HepG2 (cell line): ENCODE data around the gene ACOT13. TPM values are rescaled to one million over a fixed set of nuclear protein-coding genes. Genes with fewer than 3 reads are reported as not detected.

ENCODE experiments used
- AFF4 ChIP-seq: sonication (generic); formaldehyde crosslinking; IDR thresholded peaks from 2 replicates; pipeline ENCODE4 v1.4.0; 2020; ENCODE audit warnings: missing genetic modification reagents
- ATF2 ChIP-seq: sonication (generic); formaldehyde crosslinking; IDR thresholded peaks from 2 replicates; pipeline ENCODE4 v1.4.0; 2020; ENCODE audit warnings: missing genetic modification reagents
- CBX2 ChIP-seq, 2 experiments: fragments of 200-600 bp in 1 of 2; sonication (generic); formaldehyde crosslinking in 1 of 2; IDR thresholded peaks; 2 replicates each; pipeline versions ENCODE4 v1.7.0 to v1.8.1; 2018 to 2022; ENCODE audit warnings: low read depth in 2 of 2, low read length in 1 of 2, mild to moderate bottlenecking in 1 of 2, missing genetic modification reagents in 1 of 2
- HOXA3 ChIP-seq: sonication (generic); formaldehyde crosslinking; IDR thresholded peaks from 2 replicates; pipeline ENCODE4 v1.5.0; 2020; ENCODE audit warnings: missing genetic modification reagents
- IRF9 ChIP-seq: sonication (generic); formaldehyde crosslinking; IDR thresholded peaks from 2 replicates; pipeline ENCODE4 v1.8.0; 2022; ENCODE audit warnings: missing genetic modification reagents, mild to moderate bottlenecking, borderline replicate concordance
- MEIS1 ChIP-seq: sonication (generic); formaldehyde crosslinking; IDR thresholded peaks from 2 replicates; pipeline ENCODE4 v1.9.0; 2021; ENCODE audit warnings: mild to moderate bottlenecking, missing genetic modification reagents, moderate library complexity, borderline replicate concordance
- MXD3 ChIP-seq: IDR thresholded peaks from 2 replicates; pipeline ENCODE4 v1.6.1; 2016; ENCODE audit warnings: mild to moderate bottlenecking, missing biosample characterization, missing genetic modification reagents
- PRMT3 ChIP-seq: sonication (generic); formaldehyde crosslinking; IDR thresholded peaks from 2 replicates; pipeline ENCODE4 v1.8.1; 2022; ENCODE audit warnings: low read depth, mild to moderate bottlenecking, moderate library complexity, missing genetic modification reagents, borderline replicate concordance
- RORA ChIP-seq: sonication (generic); formaldehyde crosslinking; IDR thresholded peaks from 2 replicates; pipeline ENCODE4 v1.5.0; 2020; ENCODE audit warnings: mild to moderate bottlenecking, missing genetic modification reagents, moderate library complexity
- ZC3H4 ChIP-seq: sonication (generic); formaldehyde crosslinking; IDR thresholded peaks from 2 replicates; pipeline ENCODE4 v1.4.0; 2020; ENCODE audit warnings: missing genetic modification reagents, borderline replicate concordance
- ZFAT ChIP-seq: sonication (generic); formaldehyde crosslinking; conservative IDR thresholded peaks from 2 replicates; pipeline ENCODE4 v1.8.1; 2023; ENCODE audit warnings: missing genetic modification reagents, inconsistent platforms
- ZNF296 ChIP-seq: sonication (generic); formaldehyde crosslinking; conservative IDR thresholded peaks from 2 replicates; pipeline ENCODE4 v1.5.0; 2020; ENCODE audit warnings: mild to moderate bottlenecking, missing genetic modification reagents
- ZNF609 ChIP-seq: sonication (generic); formaldehyde crosslinking; IDR thresholded peaks from 2 replicates; pipeline ENCODE4 v1.4.0; 2020; ENCODE audit warnings: mild to moderate bottlenecking, missing genetic modification reagents, borderline replicate concordance
- polyA plus RNA-seq, 8 experiments: library from polyadenylated mRNA; depleted of rRNA in 3 of 8; stranded (reverse) in 7 of 8; unstranded in 1 of 8; fragments of >200 nt; fragmentation: Illumina TruSeq in 4 of 8; extraction: Trizol in 4 of 8; gene quantifications; 2 replicates each; pipeline versions ENCODE4 v1.2.1 to v1.2.3, GENCODE V29; 2011 to 2016; ENCODE audit warnings: low read depth in 4 of 8, missing spikeins in 1 of 8, mixed read lengths in 1 of 8; ENCODE audit not compliant: insufficient read depth in 1 of 8
- total RNA-seq, 5 experiments: library from RNA; depleted of rRNA; stranded (reverse); fragments of >200 nt; fragmentation: Illumina TruSeq; extraction: Trizol; gene quantifications; 2 replicates each; pipeline ENCODE4 v1.2.3, GENCODE V29; 2016; ENCODE audit warnings: low read depth in 1 of 5
- TF ChIP-seq, protein P1 (sequence below): sonication (generic); formaldehyde crosslinking; IDR thresholded peaks from 2 replicates; pipeline ENCODE4 v1.5.0; 2020; ENCODE audit warnings: mild to moderate bottlenecking, missing genetic modification reagents

The ACOT13 gene
- total and polyA plus RNA-seq, 2 of the 13 experiments (the other 11 are each of a cell fraction or from before 2014, with no cell fraction given): 31.5 to 45.1 TPM

DNA sequence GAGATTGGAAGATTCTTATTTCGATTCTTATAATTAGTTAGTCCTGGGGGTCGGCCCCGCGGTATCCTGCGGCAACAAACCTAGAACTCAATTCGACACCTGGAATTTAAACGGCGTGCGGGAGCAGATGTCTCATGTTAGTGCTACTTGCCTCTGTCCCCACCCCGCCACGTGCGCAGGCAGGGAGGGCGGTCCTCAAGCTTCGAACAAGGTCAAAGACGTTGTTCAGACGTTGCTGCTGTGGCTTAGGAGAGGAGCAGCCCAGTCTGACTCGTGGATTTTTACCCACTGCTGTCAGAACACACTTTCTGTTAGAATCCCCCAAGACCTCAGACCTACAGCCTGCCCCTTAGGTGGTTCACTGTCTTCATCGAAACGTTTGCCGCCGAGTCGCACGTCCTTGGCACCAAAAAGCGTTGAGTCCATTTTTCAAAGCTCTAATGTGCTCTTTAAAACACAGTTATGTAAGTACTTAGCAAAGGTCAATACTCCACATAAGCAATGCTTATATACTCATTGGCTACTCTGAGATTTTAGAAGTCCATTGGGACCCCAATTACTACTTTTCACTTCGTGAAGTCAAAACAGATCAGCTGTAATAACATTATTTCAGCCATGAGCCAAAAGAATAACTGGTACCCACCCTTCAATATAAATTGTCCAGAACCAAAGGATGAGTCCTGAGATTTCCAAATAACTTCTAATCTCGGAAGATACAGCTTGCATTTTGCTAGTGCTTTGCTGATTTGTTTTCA lies 54.8 kb downstream of the ACOT13 start (continued):
- TF ChIP-seq, protein P1, sequence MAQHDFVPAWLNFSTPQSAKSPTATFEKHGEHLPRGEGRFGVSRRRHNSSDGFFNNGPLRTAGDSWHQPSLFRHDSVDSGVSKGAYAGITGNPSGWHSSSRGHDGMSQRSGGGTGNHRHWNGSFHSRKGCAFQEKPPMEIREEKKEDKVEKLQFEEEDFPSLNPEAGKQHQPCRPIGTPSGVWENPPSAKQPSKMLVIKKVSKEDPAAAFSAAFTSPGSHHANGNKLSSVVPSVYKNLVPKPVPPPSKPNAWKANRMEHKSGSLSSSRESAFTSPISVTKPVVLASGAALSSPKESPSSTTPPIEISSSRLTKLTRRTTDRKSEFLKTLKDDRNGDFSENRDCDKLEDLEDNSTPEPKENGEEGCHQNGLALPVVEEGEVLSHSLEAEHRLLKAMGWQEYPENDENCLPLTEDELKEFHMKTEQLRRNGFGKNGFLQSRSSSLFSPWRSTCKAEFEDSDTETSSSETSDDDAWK (CRISPR knock-in tag): no peak
- TF ChIP-seq IRF9 (CRISPR knock-in tag) (peak; percentile 92), RORA (no peak), HOXA3 (CRISPR knock-in tag) (peak; percentile 61; the same call in 1 of the 2 replicates), ZFAT (CRISPR knock-in tag) (no peak), ATF2 (CRISPR knock-in tag) (no peak; the same call in 1 of the 2 replicates), ZNF609 (CRISPR knock-in tag) (peak; percentile 59; the same call in 1 of the 2 replicates), CBX2 (IDR thresholded peaks at IDR 0.05; ENCODE audit: low read depth, low read length) (no peak), CBX2 (CRISPR knock-in tag; IDR thresholded peaks at IDR 0.05; ENCODE audit: low read depth) (peak; percentile 86; the same call in 1 of the 2 replicates), MXD3 (CRISPR knock-in tag) (peak; percentile 98), AFF4 (CRISPR knock-in tag) (no peak), PRMT3 (CRISPR knock-in tag) (peak; percentile 95), ZC3H4 (CRISPR knock-in tag) (peak; percentile 93), MEIS1 (CRISPR knock-in tag) (no peak), ZNF296 (CRISPR knock-in tag) (no peak; the same call in 1 of the 2 replicates)
